GM12891 (cell line): ENCODE measurements around the gene HAS3.

Experiments used
- POLR2A ChIP-seq: IDR thresholded peaks from 2 replicates; pipeline ENCODE4 v1.6.1; 2011; ENCODE audit warnings: low read depth, low read length, control low read depth
- SPI1 ChIP-seq: IDR thresholded peaks from 2 replicates; pipeline ENCODE4 v1.6.1; 2011; ENCODE audit warnings: low read depth, low read length, control low read depth
- TAF1 ChIP-seq: IDR thresholded peaks from 2 replicates; pipeline ENCODE4 v1.6.1; 2011; ENCODE audit warnings: low read depth, low read length, control low read depth

DNA sequence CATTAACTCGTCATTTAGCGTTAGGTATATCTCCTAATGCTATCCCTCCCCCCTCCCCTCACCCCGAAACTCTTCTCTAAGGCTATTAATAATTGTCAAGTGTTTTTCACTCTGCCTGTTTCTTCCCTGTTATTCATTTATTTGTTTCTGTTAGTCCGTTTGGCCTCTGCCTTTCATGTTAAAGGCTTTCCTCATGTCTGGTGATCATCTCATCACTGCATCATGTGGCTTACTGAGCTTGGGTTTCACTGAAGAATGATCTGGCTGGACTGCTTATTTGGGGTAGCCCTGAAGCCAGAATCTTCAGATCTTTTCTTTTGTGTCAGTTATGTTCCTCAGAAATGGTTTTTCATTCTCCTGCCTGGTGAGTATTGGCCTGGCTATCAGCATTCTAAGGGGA, 36.5 kb downstream of the HAS3 start:
- TF ChIP-seq SPI1 (no peak), POLR2A (no peak), TAF1 (no peak)
